OCI-LY3 (cell line): ENCODE data around the gene TTLL9.

Experiments used
- H2AFZ ChIP-seq: fragments of 200-600, 300-600 bp; shearing (Covaris generic); 2 replicates; pipeline ENCODE4 v1.6.0; 2014; ENCODE audit warnings: antibody characterized with exemption, low read depth, low read length
- H3K27ac ChIP-seq: fragments of 200-600, 300-600 bp; sonication (generic); 2 replicates; pipeline ENCODE4 v1.5.1; 2014; ENCODE audit warnings: mild to moderate bottlenecking, low read length, moderate library complexity, mixed read lengths
- H3K27me3 ChIP-seq: fragments of 200-600, 300-600 bp; sonication (generic); 2 replicates; pipeline ENCODE4 v1.6.1; 2014; ENCODE audit warnings: low read depth, low read length, mixed read lengths
- H3K36me3 ChIP-seq: fragments of 200-600, 300-600 bp; sonication (generic); replicated peaks from 2 replicates; pipeline ENCODE3; 2014; ENCODE audit warnings: low read depth, low read length, mixed read lengths
- H3K4me1 ChIP-seq: fragments of 300-600, 200-600 bp; sonication (generic); 2 replicates; pipeline ENCODE4 v1.6.1; 2014; ENCODE audit warnings: low read length, mixed read lengths
- H3K4me2 ChIP-seq: fragments of 200-600, 300-600 bp; sonication (generic); 2 replicates; pipeline ENCODE4 v1.6.1; 2014; ENCODE audit warnings: low read length, mixed read lengths
- H3K4me3 ChIP-seq: fragments of 300-600, 200-600 bp; sonication (generic); 2 replicates; pipeline ENCODE4 v1.5.1; 2014; ENCODE audit warnings: antibody characterized with exemption, mild to moderate bottlenecking, low read length, moderate library complexity
- H3K79me2 ChIP-seq: fragments of 300-600, 200-600 bp; shearing (Covaris generic); 2 replicates; pipeline ENCODE4 v1.6.1; 2014; ENCODE audit warnings: mild to moderate bottlenecking, low read length, mixed read lengths
- H3K9ac ChIP-seq: fragments of 300-600, 200-600 bp; shearing (Covaris generic); 2 replicates; pipeline ENCODE4 v1.6.0; 2014; ENCODE audit warnings: mild to moderate bottlenecking, low read length, moderate library complexity
- H3K9me3 ChIP-seq: fragments of 200-600, 300-600 bp; shearing (Covaris generic); 2 replicates; pipeline ENCODE4 v1.6.1; 2014; ENCODE audit warnings: low read length, mixed read lengths; ENCODE audit not compliant: insufficient read depth
- H4K20me1 ChIP-seq: fragments of 200-600, 300-600 bp; sonication (generic); 2 replicates; pipeline ENCODE4 v1.6.1; 2016; ENCODE audit warnings: low read length, mixed read lengths; ENCODE audit not compliant: insufficient read depth
- CTCF ChIP-seq: fragments of 200-600, 300-600 bp; sonication (generic); IDR thresholded peaks from 2 replicates; pipeline ENCODE4 v1.5.1; 2014; ENCODE audit warnings: antibody characterized with exemption, low read length, low read depth
- EZH2phosphoT487 ChIP-seq: fragments of 200-600 bp; shearing (Covaris generic); IDR thresholded peaks from 2 replicates; pipeline ENCODE4 v1.6.1; 2018; ENCODE audit warnings: antibody characterized with exemption, mixed run types, low read depth

Gene TTLL9

GRCh38 chr20:31907046-31907445 lies 36.6 kb downstream of the TTLL9 start:
- Histone ChIP-seq H3K36me3 (no peaks in the 10 kb centered on the region), H3K79me2 (no peaks in the 10 kb centered on the region), H3K27me3 (no peaks in the 10 kb centered on the region), H3K9ac (no peak overlapping the region), H3K9me3 (no peaks in the 10 kb centered on the region), H2AFZ (no peak overlapping the region), H3K4me2 (no peak overlapping the region), H3K4me3 (no peak overlapping the region), H4K20me1 (no peaks in the 10 kb centered on the region), H3K4me1 (peaks cover 3% of the 10 kb centered on the region; the same call in 1 of the 2 replicates), H3K27ac (no peak overlapping the region)
- TF ChIP-seq EZH2phosphoT487 (no peak), CTCF (no peak)

GRCh38 chr20:31908016-31908415 lies 37.6 kb downstream of the TTLL9 start:
- Histone ChIP-seq H3K27ac (no peak overlapping the region), H3K9me3 (no peaks in the 10 kb centered on the region), H3K4me2 (no peak overlapping the region), H3K36me3 (no peaks in the 10 kb centered on the region), H3K27me3 (no peaks in the 10 kb centered on the region), H3K4me3 (no peak overlapping the region), H4K20me1 (no peaks in the 10 kb centered on the region), H3K9ac (no peak overlapping the region), H2AFZ (no peak overlapping the region), H3K79me2 (no peaks in the 10 kb centered on the region), H3K4me1 (peaks cover 3% of the 10 kb centered on the region; the same call in 1 of the 2 replicates)
- TF ChIP-seq EZH2phosphoT487: no peak
- no peak for TF ChIP-seq CTCF

GRCh38 chr20:31908424-31908823 lies 38.0 kb downstream of the TTLL9 start:
- H4K20me1 ChIP-seq: no peaks in the 10 kb centered on the region
- no peak for TF ChIP-seq EZH2phosphoT487
- TF ChIP-seq CTCF: no peak
- no peaks in the 10 kb centered on the region for H3K27me3 ChIP-seq
- H3K9ac ChIP-seq: no peak overlapping the region
- no peak overlapping the region for H3K27ac ChIP-seq
- no peaks in the 10 kb centered on the region for H3K9me3 ChIP-seq
- no peak overlapping the region for H3K4me3 ChIP-seq
- no peak overlapping the region for H3K4me2 ChIP-seq
- H3K36me3 ChIP-seq: no peaks in the 10 kb centered on the region
- H2AFZ ChIP-seq: no peak overlapping the region
- H3K79me2 ChIP-seq: no peaks in the 10 kb centered on the region
- peaks cover 3% of the 10 kb centered on the region; the same call in 1 of the 2 replicates for H3K4me1 ChIP-seq

GRCh38 chr20:31909253-31910070 lies 39.0 kb downstream of the TTLL9 start:
- no peaks in the 10 kb centered on the region for H3K9me3 ChIP-seq
- H4K20me1 ChIP-seq: no peaks in the 10 kb centered on the region
- TF ChIP-seq EZH2phosphoT487 (no peak), CTCF (no peak)
- H3K9ac ChIP-seq: no peak overlapping the region
- no peaks in the 10 kb centered on the region for H3K27me3 ChIP-seq
- H3K4me1 ChIP-seq: no peaks in the 10 kb centered on the region
- no peak overlapping the region for H3K4me3 ChIP-seq
- no peak overlapping the region for H3K4me2 ChIP-seq
- H3K36me3 ChIP-seq: no peaks in the 10 kb centered on the region
- no peak overlapping the region for H3K27ac ChIP-seq
- H2AFZ ChIP-seq: no peak overlapping the region
- no peaks in the 10 kb centered on the region for H3K79me2 ChIP-seq
